Measurements from ENCODE around the gene PARP9.

PARP9 gene

GRCh38 chr3:122496508-122496907 is 67.6 kb downstream of the PARP9 start:
- Histone ChIP-seq H3K27me3 (ENCODE audit: control insufficient read depth, insufficient read depth, low read length, poor library complexity, severe bottlenecking) (no peaks in the 10 kb centered on the region), H3K9me3 (ENCODE audit: control insufficient read depth, low read length) (no peaks in the 10 kb centered on the region), H3K4me1 (ENCODE audit: control insufficient read depth, insufficient read depth, low read length) (no peaks in the 10 kb centered on the region), H3K36me3 (ENCODE audit: control insufficient read depth, insufficient read depth, low read length) (peaks cover 13% of the 10 kb centered on the region), H3K4me3 (ENCODE audit: insufficient read depth, low read depth, low read length) (no peak overlapping the region), H3K27ac (ENCODE audit: insufficient read depth, low read depth, low read length, poor library complexity, severe bottlenecking) (no peak overlapping the region)
- 78 to 86% methylated on average over 1 to 2 of the region's 2 CpGs for WGBS, 2 experiments

- Histone ChIP-seq H3K4me3 (ENCODE audit: insufficient read depth, low read depth, low read length) (no peak overlapping the region), H3K4me1 (ENCODE audit: control insufficient read depth, insufficient read depth, low read length) (no peaks in the 10 kb centered on the region), H3K36me3 (ENCODE audit: control insufficient read depth, insufficient read depth, low read length) (peaks cover 15% of the 10 kb centered on the region), H3K9me3 (ENCODE audit: control insufficient read depth, low read length) (no peaks in the 10 kb centered on the region), H3K27me3 (ENCODE audit: control insufficient read depth, insufficient read depth, low read length, poor library complexity, severe bottlenecking) (no peaks in the 10 kb centered on the region), H3K27ac (ENCODE audit: insufficient read depth, low read depth, low read length, poor library complexity, severe bottlenecking) (no peak overlapping the region)
- WGBS, 2 experiments = 89 to 100% methylated on average over 3 of the region's 3 CpGs
Measured at GRCh38 chr3:122493296-122493695, 70.8 kb downstream of the PARP9 start.

- Histone ChIP-seq H3K4me1 (ENCODE audit: control insufficient read depth, insufficient read depth, low read length) (no peaks in the 10 kb centered on the region), H3K36me3 (ENCODE audit: control insufficient read depth, insufficient read depth, low read length) (peaks cover 3% of the 10 kb centered on the region), H3K9me3 (ENCODE audit: control insufficient read depth, low read length) (no peaks in the 10 kb centered on the region), H3K4me3 (ENCODE audit: insufficient read depth, low read depth, low read length) (no peak overlapping the region), H3K27me3 (ENCODE audit: control insufficient read depth, insufficient read depth, low read length, poor library complexity, severe bottlenecking) (no peaks in the 10 kb centered on the region), H3K27ac (ENCODE audit: insufficient read depth, low read depth, low read length, poor library complexity, severe bottlenecking) (no peak overlapping the region)
- WGBS, 2 experiments = 92 to 94% methylated on average over 6 to 7 of the region's 7 CpGs
Measured at GRCh38 chr3:122488262-122488973, 75.7 kb downstream of the PARP9 start.

GRCh38 chr3:122484985-122485384 is 79.1 kb downstream of the PARP9 start:
- WGBS, 2 experiments = 93 to 95% methylated on average over 5 of the region's 5 CpGs
- Histone ChIP-seq H3K4me1 (ENCODE audit: control insufficient read depth, insufficient read depth, low read length) (no peaks in the 10 kb centered on the region), H3K9me3 (ENCODE audit: control insufficient read depth, low read length) (no peaks in the 10 kb centered on the region), H3K36me3 (ENCODE audit: control insufficient read depth, insufficient read depth, low read length) (peaks cover 1% of the 10 kb centered on the region), H3K4me3 (ENCODE audit: insufficient read depth, low read depth, low read length) (no peak overlapping the region), H3K27ac (ENCODE audit: insufficient read depth, low read depth, low read length, poor library complexity, severe bottlenecking) (no peak overlapping the region), H3K27me3 (ENCODE audit: control insufficient read depth, insufficient read depth, low read length, poor library complexity, severe bottlenecking) (no peaks in the 10 kb centered on the region)

GRCh38 chr3:122481390-122481789 is 82.7 kb downstream of the PARP9 start:
- Histone ChIP-seq H3K4me1 (ENCODE audit: control insufficient read depth, insufficient read depth, low read length) (no peaks in the 10 kb centered on the region), H3K9me3 (ENCODE audit: control insufficient read depth, low read length) (no peaks in the 10 kb centered on the region), H3K27me3 (ENCODE audit: control insufficient read depth, insufficient read depth, low read length, poor library complexity, severe bottlenecking) (no peaks in the 10 kb centered on the region), H3K36me3 (ENCODE audit: control insufficient read depth, insufficient read depth, low read length) (no peaks in the 10 kb centered on the region), H3K4me3 (ENCODE audit: insufficient read depth, low read depth, low read length) (no peak overlapping the region), H3K27ac (ENCODE audit: insufficient read depth, low read depth, low read length, poor library complexity, severe bottlenecking) (no peak overlapping the region)
- WGBS, 2 experiments = 98 to 100% methylated on average over 3 of the region's 3 CpGs

All from ectodermal cell (in vitro differentiated cells).